Endothelial cell of umbilical vein (primary cell): ENCODE data around the gene CGB2. TPM values are rescaled to one million over a fixed set of nuclear protein-coding genes. Genes with fewer than 3 reads are reported as not detected.

Source experiments
- BruUV-seq: library from RNA; stranded (reverse); fragments of 400-500 nt; replicated peaks from 2 replicates; lab custom pipeline; 2021; lab: Mats Ljungman, UMichigan
- CTCF ChIA-PET: fragments of 300-600, 350-600 bp; sonication (Branson Sonifier 250); formaldehyde crosslinking; loops from one replicate; lab custom pipeline; 2021; ENCODE audit warnings: antibody characterized with exemption, inconsistent platforms; lab: Charles Lee
- POLR2A ChIA-PET: fragments of 300-600, 350-600 bp; sonication (Branson Sonifier 250); formaldehyde crosslinking; loops from one replicate; lab custom pipeline; 2021; ENCODE audit warnings: antibody characterized with exemption, inconsistent platforms; lab: Charles Lee
- DNase-seq: peaks from one replicate; pipeline ENCODE4 v3.0.0-alpha.2; 2011; ENCODE audit warnings: low read depth, low spot score
- FAIRE-seq: peaks from 2 replicates; lab custom pipeline; 2011; peaks lifted over from hg19 to GRCh38; lab: Jason Lieb, UNC
- H2AFZ ChIP-seq: 2 replicates; pipeline ENCODE4 v1.6.0; 2012; ENCODE audit warnings: low read depth, low read length, control low read depth, inconsistent platforms
- H3K27ac ChIP-seq: 2 replicates; pipeline ENCODE4 v1.5.1; 2011; ENCODE audit warnings: low read depth, mild to moderate bottlenecking, control low read depth, low read length, moderate library complexity; ENCODE audit not compliant: insufficient read depth
- H3K27me3 ChIP-seq, 2 experiments: 2 replicates each; pipeline versions ENCODE4 v1.6.0 to v1.6.1; 2011; ENCODE audit warnings: low read length in 2 of 2, mixed read lengths in 1 of 2; ENCODE audit not compliant: control insufficient read depth in 2 of 2, insufficient read depth in 2 of 2
- H3K36me3 ChIP-seq, 2 experiments: 2 replicates in 1 of 2; 3 replicates in 1 of 2; pipeline ENCODE4 v1.5.1; 2011; ENCODE audit warnings: low read length in 2 of 2, mild to moderate bottlenecking in 1 of 2, moderate library complexity in 1 of 2; ENCODE audit not compliant: control insufficient read depth in 2 of 2, insufficient read depth in 2 of 2; ENCODE audit errors: extremely low read depth in 1 of 2
- H3K4me1 ChIP-seq: 3 replicates; pipeline ENCODE4 v1.5.1; 2011; ENCODE audit warnings: mild to moderate bottlenecking, low read length; ENCODE audit not compliant: control insufficient read depth, insufficient read depth; ENCODE audit errors: extremely low read depth
- H3K4me2 ChIP-seq: 2 replicates; pipeline ENCODE4 v1.6.1; 2011; ENCODE audit warnings: low read length, control low read depth, mixed read lengths; ENCODE audit not compliant: insufficient read depth
- H3K4me3 ChIP-seq, 3 experiments: fragments of 200-600 bp in 1 of 3; sonication (generic), shearing (Covaris generic) in 1 of 3; replicated peaks in 1 of 3; 2 replicates each; pipeline ENCODE4 v1.5.1; 2011 to 2016; ENCODE audit warnings: control low read depth in 3 of 3, low read length in 3 of 3, mild to moderate bottlenecking in 2 of 3, inconsistent platforms in 1 of 3, low read depth in 1 of 3, moderate library complexity in 1 of 3; ENCODE audit not compliant: insufficient read depth in 1 of 3
- H3K79me2 ChIP-seq: 2 replicates; pipeline ENCODE4 v1.6.0; 2012; ENCODE audit warnings: low read length, inconsistent platforms; ENCODE audit not compliant: control insufficient read depth, insufficient read depth
- H3K9ac ChIP-seq: replicated peaks from 2 replicates; pipeline ENCODE3; 2011; ENCODE audit warnings: low read length, control low read depth; ENCODE audit not compliant: insufficient read depth; ENCODE audit errors: extremely low read depth
- H3K9me1 ChIP-seq: replicated peaks from 3 replicates; pipeline ENCODE4 v1.6.0; 2011; ENCODE audit warnings: mild to moderate bottlenecking, low read length; ENCODE audit not compliant: control insufficient read depth, insufficient read depth; ENCODE audit errors: extremely low read depth
- H3K9me3 ChIP-seq: replicated peaks from 2 replicates; pipeline ENCODE4 v1.5.1; 2012; ENCODE audit warnings: low read length, inconsistent platforms; ENCODE audit not compliant: control insufficient read depth, insufficient read depth
- H4K20me1 ChIP-seq: replicated peaks from 2 replicates; pipeline ENCODE3; 2011; ENCODE audit warnings: mild to moderate bottlenecking, low read length; ENCODE audit not compliant: control insufficient read depth, insufficient read depth; ENCODE audit errors: extremely low read depth
- GATA2 ChIP-seq: IDR thresholded peaks from 2 replicates; pipeline ENCODE4 v1.7.0; 2011; ENCODE audit warnings: low read depth, mild to moderate bottlenecking, moderate library complexity, mixed read lengths, low read length; ENCODE audit not compliant: insufficient read length, insufficient read depth
- dilution Hi-C: fragments of 300-500 bp; cut with MboI; formaldehyde crosslinking; loops from one replicate; pipeline ENCODE4 v1.15.0; 2019; ENCODE audit warnings: low sequenced_read_pairs; ENCODE audit not compliant: extremely low pct_ligation_motif_present
- intact Hi-C: fragments of 100-400 bp; cut with micrococcal nuclease; formaldehyde crosslinking; loops from one replicate; pipeline ENCODE4 v1.10.0; 2022
- polyA plus RNA-seq, 4 experiments: library from polyadenylated mRNA; depleted of rRNA in 3 of 4; stranded (reverse) in 3 of 4; unstranded in 1 of 4; fragments of >200 nt; gene quantifications; 2 replicates each; pipeline versions ENCODE4 v1.2.1 to v1.2.3, GENCODE V29; 2011 to 2012; ENCODE audit warnings: missing spikeins in 1 of 4
- total RNA-seq: library from RNA; stranded (reverse); gene quantifications from 2 replicates; pipeline ENCODE4 v1.2.3, GENCODE V29; 2021
- TF ChIP-seq, protein P1 (sequence below): IDR thresholded peaks from 2 replicates; pipeline ENCODE4 v1.6.1; 2011; ENCODE audit not compliant: insufficient read depth, insufficient read length
- TF ChIP-seq, protein P2 (sequence below), 2 donors: IDR thresholded peaks; 1 replicate in 1 of 2; 2 replicates in 1 of 2; pipeline ENCODE4 v1.5.1; 2011; ENCODE audit warnings: low read length in 2 of 2, mild to moderate bottlenecking in 2 of 2, moderate library complexity in 2 of 2, control low read depth in 1 of 2, inconsistent platforms in 1 of 2, low read depth in 1 of 2; ENCODE audit not compliant: insufficient read depth in 1 of 2; ENCODE audit errors: extremely low read depth in 1 of 2

Gene CGB2
- total and polyA plus RNA-seq, 2 donors (not counting 3 experiments of a cell fraction or from before 2014, with no cell fraction given), result not detected

DNA sequence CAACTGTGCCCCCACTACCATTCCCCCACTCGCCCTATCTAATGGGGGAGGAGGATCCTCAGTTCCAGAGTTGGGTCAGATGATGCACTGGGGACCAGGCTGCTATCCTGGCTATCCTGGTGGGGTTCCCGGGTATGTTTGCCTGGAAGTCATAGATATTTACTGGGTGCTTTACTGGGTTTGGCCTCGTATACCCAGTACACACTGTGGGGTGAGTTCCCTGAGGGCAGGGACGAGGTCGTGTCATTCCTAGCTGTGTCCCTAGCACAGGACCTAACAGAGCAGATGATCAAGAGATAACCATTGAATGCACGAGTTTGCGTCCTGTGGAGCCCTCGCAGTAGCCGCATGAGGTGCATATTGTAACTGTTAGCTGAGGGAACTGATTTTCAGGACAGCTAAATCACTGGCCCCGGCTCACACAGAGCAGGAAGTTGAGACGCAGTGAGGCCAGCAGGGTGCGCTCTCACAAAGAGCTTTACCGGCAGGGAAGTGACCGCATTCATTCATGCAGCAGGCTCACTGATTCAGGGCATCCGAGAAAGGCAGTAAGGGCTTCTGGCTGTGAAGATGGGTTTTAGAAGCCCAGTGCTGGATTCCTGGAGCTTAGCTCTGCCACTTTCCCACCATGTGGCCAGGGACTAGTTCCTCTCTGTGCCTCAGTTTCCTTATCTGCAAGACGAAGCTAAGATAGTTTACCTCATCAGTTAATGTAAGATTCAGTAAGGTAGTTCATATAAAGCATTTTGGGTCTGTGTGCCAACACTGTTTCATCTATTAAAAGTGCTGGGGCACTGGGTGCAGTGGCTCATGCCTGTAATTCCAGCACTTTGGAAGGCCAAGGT is 32.0 kb upstream of the CGB2 start:
- H3K36me3 ChIP-seq, result peaks cover 4 to 7% of the 10 kb centered on the region in 2 experiments
- no peaks in the 10 kb centered on the region for H3K9me3 ChIP-seq
- dilution Hi-C loops, result no loop called here
- H3K4me3 ChIP-seq, result no peak overlapping the region
- ChIA-PET CTCF (interaction anchor here (0.6 to 2.2 kb wide), 37 partner anchors 11 to 256 kb away, joined by 3 to 59 read pairs (median 4); partner anchors contain the start of genes CGB7, LHB and NTF4), POLR2A (no interaction called here)
- no peak for TF ChIP-seq GATA2
- TF ChIP-seq, protein P1, sequence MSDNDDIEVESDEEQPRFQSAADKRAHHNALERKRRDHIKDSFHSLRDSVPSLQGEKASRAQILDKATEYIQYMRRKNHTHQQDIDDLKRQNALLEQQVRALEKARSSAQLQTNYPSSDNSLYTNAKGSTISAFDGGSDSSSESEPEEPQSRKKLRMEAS, result no peak
- TF ChIP-seq, protein P2, sequence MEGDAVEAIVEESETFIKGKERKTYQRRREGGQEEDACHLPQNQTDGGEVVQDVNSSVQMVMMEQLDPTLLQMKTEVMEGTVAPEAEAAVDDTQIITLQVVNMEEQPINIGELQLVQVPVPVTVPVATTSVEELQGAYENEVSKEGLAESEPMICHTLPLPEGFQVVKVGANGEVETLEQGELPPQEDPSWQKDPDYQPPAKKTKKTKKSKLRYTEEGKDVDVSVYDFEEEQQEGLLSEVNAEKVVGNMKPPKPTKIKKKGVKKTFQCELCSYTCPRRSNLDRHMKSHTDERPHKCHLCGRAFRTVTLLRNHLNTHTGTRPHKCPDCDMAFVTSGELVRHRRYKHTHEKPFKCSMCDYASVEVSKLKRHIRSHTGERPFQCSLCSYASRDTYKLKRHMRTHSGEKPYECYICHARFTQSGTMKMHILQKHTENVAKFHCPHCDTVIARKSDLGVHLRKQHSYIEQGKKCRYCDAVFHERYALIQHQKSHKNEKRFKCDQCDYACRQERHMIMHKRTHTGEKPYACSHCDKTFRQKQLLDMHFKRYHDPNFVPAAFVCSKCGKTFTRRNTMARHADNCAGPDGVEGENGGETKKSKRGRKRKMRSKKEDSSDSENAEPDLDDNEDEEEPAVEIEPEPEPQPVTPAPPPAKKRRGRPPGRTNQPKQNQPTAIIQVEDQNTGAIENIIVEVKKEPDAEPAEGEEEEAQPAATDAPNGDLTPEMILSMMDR (IDR thresholded peaks at IDR 0.05; ENCODE audit: extremely low read depth in 1 of 2, insufficient read depth in 1 of 2, low read depth in 1 of 2, low read length in 2 of 2), result peak; percentile 75 to 85
- peaks cover 29% of the 10 kb centered on the region for H3K79me2 ChIP-seq
- H3K27ac ChIP-seq, result no peak overlapping the region
- H3K4me2 ChIP-seq, result no peak overlapping the region
- intact Hi-C loops, result loop anchor here (1.0 to 10.0 kb wide), 4 partner anchors 75 to 365 kb away; partner anchors contain the start of genes DBP, HRC and TRPM4
- BruUV-seq, result no TSS peak
- no peak overlapping the region for H3K9ac ChIP-seq
- no peaks in the 10 kb centered on the region for H3K27me3 ChIP-seq
- H2AFZ ChIP-seq, result no peak overlapping the region
- FAIRE-seq (peak; percentile 87), DNase-seq (peak; percentile 64)
- no peaks in the 10 kb centered on the region for H4K20me1 ChIP-seq
- no peaks in the 10 kb centered on the region for H3K9me1 ChIP-seq
- H3K4me1 ChIP-seq, result peaks cover under 1% of the 10 kb centered on the region
